GM21528 (cell line): ENCODE data around the gene GANAB.
"Not testable (repeated sequence)": the region's sequence is repeated elsewhere in the genome, so short reads cannot be mapped to it uniquely, and the experiment has no call there.

Experiments
- ATAC-seq: cut with Tn5 transposase; IDR thresholded peaks from one replicate; pipeline ENCODE4 v1.9.1; 2021; ENCODE audit warnings: mild to moderate bottlenecking, moderate library complexity; ENCODE audit not compliant: unreplicated experiment, low FRiP score

GANAB gene

GRCh38 chr11:62627713-62628112 is 18.7 kb downstream of the GANAB start:
- ATAC-seq = no peak

- no peak for ATAC-seq
These were observed 23.8 kb downstream of the GANAB start for GRCh38 chr11:62622476-62623089.

- peak; percentile 85 for ATAC-seq
These were observed 24.6 kb downstream of the GANAB start, which contains the start of gene B3GAT3 for GRCh38 chr11:62621567-62622470. Gene B3GAT3, minus strand, starts transcription at chr11:62621986. Its CDS starts 39 bp downstream, at chr11:62621947.

GRCh38 chr11:62621027-62621566 is 25.3 kb downstream of the GANAB start:
- ATAC-seq = no peak

- not testable (repeated sequence) for ATAC-seq
These were observed 29.5 kb downstream of the GANAB start for GRCh38 chr11:62616957-62617356.

- ATAC-seq = no peak
These were observed 30.9 kb downstream of the GANAB start for GRCh38 chr11:62615521-62615920.

GRCh38 chr11:62614275-62614674 is 32.1 kb downstream of the GANAB start:
- ATAC-seq = no peak

GRCh38 chr11:62613291-62613778 is 33.1 kb downstream of the GANAB start:
- no peak for ATAC-seq

GRCh38 chr11:62612366-62613290 is 33.8 kb downstream of the GANAB start, which contains the start of the genes EML3 and ROM1:
Gene EML3, minus strand, starts transcription at chr11:62612775. Its CDS starts 318 bp downstream, at chr11:62612457.
Gene ROM1, plus strand, starts transcription at chr11:62613257. Its CDS starts 25 bp downstream, at chr11:62613282.
- ATAC-seq = peak; percentile 59

GRCh38 chr11:62611705-62612365 is 34.6 kb downstream of the GANAB start:
- peak; percentile 21 for ATAC-seq

- ATAC-seq = no peak
These were observed 35.4 kb downstream of the GANAB start for GRCh38 chr11:62610814-62611704.

GRCh38 chr11:62610403-62610802 is 36.0 kb downstream of the GANAB start:
- no peak for ATAC-seq

- ATAC-seq = no peak
These were observed 37.6 kb downstream of the GANAB start for GRCh38 chr11:62608776-62609175.

- ATAC-seq = no peak
These were observed 38.7 kb downstream of the GANAB start for GRCh38 chr11:62607714-62608113.

- ATAC-seq = no peak
These were observed 40.5 kb downstream of the GANAB start for GRCh38 chr11:62605902-62606301.

- ATAC-seq = no peak
These were observed 40.9 kb downstream of the GANAB start for GRCh38 chr11:62605467-62605866.

- no peak for ATAC-seq
These were observed 41.8 kb downstream of the GANAB start for GRCh38 chr11:62604460-62605120.

GRCh38 chr11:62603776-62604299 is 42.6 kb downstream of the GANAB start:
- ATAC-seq = no peak
